ENCODE results near the gene MAB21L3. TPM values are rescaled to one million over a fixed set of nuclear protein-coding genes. Genes with fewer than 3 reads are reported as not detected.

The MAB21L3 gene
- total and polyA plus RNA-seq, 2 of the 13 experiments (the other 11 are each of a cell fraction or from before 2014, with no cell fraction given), result 0.55 to 4.1 TPM

DNA sequence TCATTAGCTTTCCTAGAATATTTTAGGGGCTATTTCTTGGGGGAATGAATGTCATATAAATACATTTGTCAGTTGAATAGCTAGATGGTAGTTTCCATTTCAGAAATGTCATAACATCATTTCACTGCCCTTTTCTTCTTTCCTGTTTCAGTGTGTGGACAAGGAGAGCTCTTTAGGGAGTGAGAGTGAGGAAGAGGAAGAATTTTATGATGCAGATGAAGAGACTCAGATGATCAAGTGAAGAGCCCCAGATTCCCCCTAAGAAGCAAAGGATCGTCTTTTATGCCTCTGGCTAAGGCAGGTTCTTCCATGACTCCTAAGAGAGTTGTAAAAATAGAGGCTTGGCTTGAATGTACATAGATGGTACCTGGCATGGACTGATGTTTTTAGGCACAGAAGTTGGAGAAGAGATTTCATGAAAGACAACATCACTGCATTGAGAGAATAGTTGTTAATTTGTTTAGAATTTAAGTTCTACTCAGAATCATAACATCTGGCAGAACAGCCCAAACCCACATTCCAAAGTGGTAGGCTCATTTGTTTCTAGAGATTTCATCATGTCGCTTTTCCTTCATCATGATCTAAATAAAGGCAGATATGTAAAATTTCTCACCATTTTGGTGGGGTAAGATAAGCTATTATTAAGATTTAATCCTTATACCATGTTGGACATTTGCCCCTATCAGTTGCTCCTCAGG, 44.2 kb upstream of the MAB21L3 start:
- in situ Hi-C loops (cut with HindIII; ENCODE audit: extremely low pct_ligation_motif_present, low pct_unique_long_range_greater_than_20kb), result no loop called here
- no peaks in the 10 kb centered on the region for H3K27me3 ChIP-seq (ENCODE audit: control insufficient read depth in 1 of 2, insufficient read depth in 2 of 2, low read length in 2 of 2)
- ATAC-seq (no peak), FAIRE-seq (no peak), DNase-seq (ENCODE audit: low spot score) (no peak)
- intact Hi-C loops (cut with micrococcal nuclease; ENCODE audit: unreplicated experiment), result no loop called here
- H3K9ac ChIP-seq (ENCODE audit: insufficient read depth, low read depth, low read length), result no peak overlapping the region
- H2AFZ ChIP-seq (ENCODE audit: low read length), result no peak overlapping the region
- ChIA-PET CTCF (ENCODE audit: low intra/inter-chr PET ratio, low total read pairs) (no interaction called here), POLR2A (no interaction called here)
- no peak overlapping the region for H3K4me3 ChIP-seq (replicated peaks in 1 of 3; ENCODE audit: insufficient read depth in 1 of 3, low read depth in 2 of 3, low read length in 3 of 3)
- H3K36me3 ChIP-seq (replicated peaks in 1 of 2; ENCODE audit: control insufficient read depth in 1 of 2, insufficient read depth in 2 of 2, low read length in 2 of 2), result no peaks in the 10 kb centered on the region
- no peaks in the 10 kb centered on the region for H3K79me2 ChIP-seq (ENCODE audit: insufficient read depth, low read length)
- TF ChIP-seq ISL2 (CRISPR knock-in tag; IDR thresholded peaks at IDR 0.05) (no peak), KDM3A (CRISPR knock-in tag; IDR thresholded peaks at IDR 0.05; ENCODE audit: low read depth) (no peak), ZBTB4 (CRISPR knock-in tag; IDR thresholded peaks at IDR 0.05; ENCODE audit: borderline replicate concordance) (no peak), MED1 (CRISPR knock-in tag; IDR thresholded peaks at IDR 0.05) (no peak), EP300 (IDR thresholded peaks at IDR 0.05; ENCODE audit: low read depth in 2 of 2, low read length in 2 of 2) (no peak), EP300 (CRISPR knock-in tag; IDR thresholded peaks at IDR 0.05; ENCODE audit: borderline replicate concordance) (no peak)
- TF ChIP-seq, protein P1, sequence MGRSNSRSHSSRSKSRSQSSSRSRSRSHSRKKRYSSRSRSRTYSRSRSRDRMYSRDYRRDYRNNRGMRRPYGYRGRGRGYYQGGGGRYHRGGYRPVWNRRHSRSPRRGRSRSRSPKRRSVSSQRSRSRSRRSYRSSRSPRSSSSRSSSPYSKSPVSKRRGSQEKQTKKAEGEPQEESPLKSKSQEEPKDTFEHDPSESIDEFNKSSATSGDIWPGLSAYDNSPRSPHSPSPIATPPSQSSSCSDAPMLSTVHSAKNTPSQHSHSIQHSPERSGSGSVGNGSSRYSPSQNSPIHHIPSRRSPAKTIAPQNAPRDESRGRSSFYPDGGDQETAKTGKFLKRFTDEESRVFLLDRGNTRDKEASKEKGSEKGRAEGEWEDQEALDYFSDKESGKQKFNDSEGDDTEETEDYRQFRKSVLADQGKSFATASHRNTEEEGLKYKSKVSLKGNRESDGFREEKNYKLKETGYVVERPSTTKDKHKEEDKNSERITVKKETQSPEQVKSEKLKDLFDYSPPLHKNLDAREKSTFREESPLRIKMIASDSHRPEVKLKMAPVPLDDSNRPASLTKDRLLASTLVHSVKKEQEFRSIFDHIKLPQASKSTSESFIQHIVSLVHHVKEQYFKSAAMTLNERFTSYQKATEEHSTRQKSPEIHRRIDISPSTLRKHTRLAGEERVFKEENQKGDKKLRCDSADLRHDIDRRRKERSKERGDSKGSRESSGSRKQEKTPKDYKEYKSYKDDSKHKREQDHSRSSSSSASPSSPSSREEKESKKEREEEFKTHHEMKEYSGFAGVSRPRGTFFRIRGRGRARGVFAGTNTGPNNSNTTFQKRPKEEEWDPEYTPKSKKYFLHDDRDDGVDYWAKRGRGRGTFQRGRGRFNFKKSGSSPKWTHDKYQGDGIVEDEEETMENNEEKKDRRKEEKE (IDR thresholded peaks at IDR 0.05), result no peak
- no peaks in the 10 kb centered on the region for H3K4me1 ChIP-seq (ENCODE audit: insufficient read depth, low read length)
- H3K9me3 ChIP-seq (ENCODE audit: low read length), result no peaks in the 10 kb centered on the region
- H3K27ac ChIP-seq (ENCODE audit: extremely low read length, insufficient read depth, low read length), result no peak overlapping the region
- 64% methylated on average over 2 of the region's 2 CpGs for WGBS (ENCODE audit: low lambda C conversion rate)
- no TSS peak for BruUV-seq (replicated peaks)
- H4K20me1 ChIP-seq (ENCODE audit: insufficient read depth, low read length), result no peaks in the 10 kb centered on the region
- H3K4me2 ChIP-seq (ENCODE audit: low read depth, low read length), result no peak overlapping the region
